GM19395 (cell line): ENCODE results near the gene CDH12.
"Not testable (repeated sequence)": the region's sequence is repeated elsewhere in the genome, so short reads cannot be mapped to it uniquely, and the experiment has no call there.

ENCODE experiments used
- ATAC-seq: cut with Tn5 transposase; IDR thresholded peaks from one replicate; pipeline ENCODE4 v1.9.1; 2021; ENCODE audit warnings: mild to moderate bottlenecking, moderate library complexity; ENCODE audit not compliant: unreplicated experiment

The CDH12 gene

GRCh38 chr5:22662391-22662790 is 190.8 kb downstream of the CDH12 start:
- ATAC-seq = no peak

DNA sequence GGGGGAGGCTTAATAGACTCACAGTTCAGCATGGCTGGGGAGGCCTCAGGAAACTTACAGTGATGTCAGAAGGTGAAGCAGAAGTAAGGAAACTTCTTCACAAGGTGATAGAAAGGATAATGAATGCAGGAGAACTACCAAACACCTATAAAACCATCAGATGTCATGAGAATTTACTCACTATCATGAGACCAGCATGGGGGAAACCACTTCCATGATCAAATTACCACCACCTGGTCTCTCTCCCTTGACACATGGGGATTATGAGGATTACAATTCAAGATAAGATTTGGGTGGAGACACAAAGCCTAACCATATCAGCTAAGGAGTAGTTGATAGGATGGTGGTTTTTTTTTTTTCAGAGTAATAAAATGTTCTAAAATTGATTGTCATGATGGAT is 201.8 kb downstream of the CDH12 start:
- no peak for ATAC-seq

- ATAC-seq = no peak
Observed at GRCh38 chr5:22650511-22650910, 202.6 kb downstream of the CDH12 start.

DNA sequence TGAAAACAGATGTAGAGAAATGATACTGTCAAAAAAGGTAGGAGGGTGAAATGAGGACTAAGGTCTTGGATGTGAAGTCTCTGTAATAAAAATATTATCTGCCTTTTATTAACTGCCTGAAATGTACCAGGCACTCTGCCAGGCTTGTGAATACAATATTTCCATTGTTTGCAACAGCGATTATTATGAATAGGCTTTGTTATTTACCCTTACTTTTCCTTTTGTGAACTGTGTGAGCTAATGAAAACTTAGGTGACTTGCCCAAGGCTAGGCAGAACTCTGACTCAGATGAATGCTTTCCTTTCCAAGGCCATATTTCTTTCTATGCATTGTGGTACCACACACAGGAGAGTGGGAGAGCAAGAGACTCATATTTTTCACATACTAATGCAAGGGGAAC is 204.1 kb downstream of the CDH12 start:
- no peak for ATAC-seq

DNA sequence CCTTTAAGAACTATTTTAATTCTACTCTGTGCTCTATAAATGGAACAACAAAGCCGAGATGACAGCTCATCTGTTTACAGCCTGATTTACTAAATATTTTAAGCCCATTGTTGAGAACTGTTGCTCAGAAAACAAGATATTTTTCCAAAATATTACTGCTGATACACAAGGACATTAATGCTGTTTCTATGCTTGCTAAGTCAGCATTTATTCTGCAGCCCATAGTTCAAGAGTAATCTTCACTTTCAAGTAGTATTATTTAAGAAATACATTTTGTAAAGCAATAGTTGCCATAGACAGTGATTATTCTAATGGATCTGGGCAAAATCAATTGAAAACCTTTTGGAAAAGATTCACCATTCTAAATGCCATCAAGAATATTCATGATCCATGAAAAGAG is 208.3 kb downstream of the CDH12 start:
- ATAC-seq = no peak

GRCh38 chr5:22643356-22643755 is 209.8 kb downstream of the CDH12 start:
- no peak for ATAC-seq

GRCh38 chr5:22631683-22632082 is 221.5 kb downstream of the CDH12 start:
- ATAC-seq = no peak

- ATAC-seq = no peak
Observed at GRCh38 chr5:22627029-22627428, 226.1 kb downstream of the CDH12 start.

- no peak for ATAC-seq
Observed at GRCh38 chr5:22625451-22625850, 227.7 kb downstream of the CDH12 start.

DNA sequence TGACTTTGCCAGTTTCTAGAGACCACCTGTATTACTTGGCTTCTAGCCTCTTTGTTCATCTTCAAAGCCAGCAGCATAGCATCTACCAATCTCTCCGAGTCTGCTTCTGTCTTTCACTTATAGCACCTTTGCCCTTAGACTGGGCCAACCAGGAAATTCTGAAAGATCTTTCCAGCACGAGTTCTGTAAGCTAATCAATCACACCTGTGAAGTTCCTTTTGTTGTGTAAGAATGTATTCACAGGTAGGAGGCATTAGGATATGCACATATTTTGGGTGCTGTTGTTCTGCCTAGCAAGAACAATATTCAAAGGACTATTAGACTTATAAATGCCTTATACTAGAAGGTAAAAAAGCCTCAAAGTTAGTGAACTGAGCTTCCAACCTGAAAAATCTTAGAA is 232.1 kb downstream of the CDH12 start:
- ATAC-seq = no peak

DNA sequence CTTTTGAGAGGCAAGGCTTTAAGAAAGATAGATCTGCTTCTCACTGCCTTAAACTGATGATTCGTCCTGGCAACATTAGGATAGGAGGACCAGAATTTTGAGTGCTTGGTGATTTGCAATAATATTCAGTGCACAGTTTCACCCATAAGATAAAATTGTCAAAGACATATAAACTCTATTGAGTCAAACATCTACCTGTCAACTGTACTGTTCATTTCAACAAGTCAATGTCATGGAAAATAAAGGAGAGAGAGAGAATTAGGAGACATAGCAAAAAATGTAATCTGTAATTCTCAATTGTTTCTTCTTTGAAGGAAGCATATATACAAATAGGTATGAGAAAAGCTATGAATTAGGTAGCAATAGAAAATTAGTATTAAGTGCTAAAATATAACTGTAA is 237.2 kb downstream of the CDH12 start:
- no peak for ATAC-seq

DNA sequence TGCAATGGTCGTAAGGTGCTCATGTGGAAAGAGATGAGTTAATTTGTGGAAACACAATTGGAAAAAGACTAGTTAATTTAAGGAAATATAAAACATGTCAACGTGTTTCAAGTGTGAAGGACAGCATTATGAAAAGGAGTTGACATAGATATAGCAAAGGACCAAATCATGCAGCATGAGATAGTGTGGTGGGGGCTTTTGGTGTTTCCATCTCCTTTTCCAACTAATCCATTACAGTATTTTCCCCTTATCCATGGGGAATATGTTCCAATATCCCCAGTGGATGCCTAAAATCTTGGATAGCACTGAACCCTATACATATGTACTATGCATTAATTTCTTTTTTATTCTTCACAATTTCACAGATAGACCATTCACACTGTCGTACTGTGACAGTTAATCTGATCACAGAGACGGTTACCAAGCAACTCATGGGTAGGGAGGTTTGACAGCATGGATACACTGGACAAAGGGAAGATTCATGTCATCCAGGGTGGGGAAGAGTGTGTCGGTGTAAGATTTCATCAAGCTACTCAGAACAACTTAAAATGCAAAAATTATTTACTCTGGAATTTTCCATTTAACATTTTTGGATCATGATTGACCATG is 238.6 kb downstream of the CDH12 start:
- no peak for ATAC-seq

DNA sequence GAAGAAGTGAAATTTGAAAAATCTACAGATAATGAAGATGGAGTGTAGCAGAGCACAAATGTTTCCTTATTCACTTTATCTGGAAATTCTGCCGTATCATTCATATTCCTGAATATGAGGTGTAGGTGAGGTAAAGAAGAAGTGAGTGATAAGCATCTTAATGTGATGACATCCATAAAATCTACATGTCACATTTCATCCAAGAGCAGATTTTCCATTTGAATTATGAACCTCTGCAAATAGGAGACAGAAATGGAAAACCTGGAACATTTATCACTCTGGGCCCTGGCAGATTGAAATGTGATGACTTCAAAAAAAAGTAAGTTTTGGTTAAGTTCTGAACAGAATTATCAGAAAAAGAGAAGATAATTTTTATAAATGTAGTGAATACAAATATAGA is 240.2 kb downstream of the CDH12 start:
- no peak for ATAC-seq

DNA sequence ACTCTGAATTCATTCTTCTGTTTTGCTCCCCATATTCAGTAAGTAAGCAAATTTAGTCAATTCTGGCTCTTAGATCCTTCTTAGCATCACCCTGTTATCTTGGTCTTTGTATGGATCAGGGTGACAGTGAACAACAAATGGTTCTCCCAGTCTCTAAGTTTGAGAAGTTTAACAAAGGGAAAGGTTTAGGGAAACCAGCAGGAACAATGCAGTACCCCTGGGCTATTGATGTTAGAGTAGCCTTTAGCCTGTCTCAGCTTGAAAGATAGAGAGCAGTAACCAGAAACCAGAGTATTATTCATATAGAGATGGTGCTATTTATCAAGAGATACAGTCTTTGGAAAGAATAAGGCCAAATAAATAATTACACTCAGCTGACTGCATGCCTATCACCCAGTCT is 241.8 kb downstream of the CDH12 start:
- no peak for ATAC-seq

DNA sequence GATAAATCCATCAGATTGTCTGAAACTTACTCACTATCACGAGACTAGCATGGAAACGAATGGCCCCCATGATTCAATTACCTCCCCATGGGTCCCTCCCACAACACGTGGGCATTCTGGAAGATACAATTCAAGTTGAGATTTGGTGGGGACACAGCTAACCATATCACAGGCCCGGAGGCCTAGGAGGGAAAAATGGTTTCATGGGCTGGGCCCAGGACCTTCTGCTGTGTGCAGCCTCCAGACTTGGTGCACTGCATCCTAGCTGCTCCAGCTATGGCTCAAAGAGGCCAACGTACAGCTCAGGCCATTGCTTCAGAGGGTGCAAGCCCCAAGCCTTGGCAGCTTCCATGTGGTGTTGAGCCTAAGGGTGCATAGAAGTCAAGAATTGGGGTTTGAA is 245.6 kb downstream of the CDH12 start:
- ATAC-seq = not testable (repeated sequence)

GRCh38 chr5:22605473-22605872 is 247.7 kb downstream of the CDH12 start:
- no peak for ATAC-seq

- ATAC-seq = no peak
Observed at GRCh38 chr5:22604711-22605110, 248.4 kb downstream of the CDH12 start.

DNA sequence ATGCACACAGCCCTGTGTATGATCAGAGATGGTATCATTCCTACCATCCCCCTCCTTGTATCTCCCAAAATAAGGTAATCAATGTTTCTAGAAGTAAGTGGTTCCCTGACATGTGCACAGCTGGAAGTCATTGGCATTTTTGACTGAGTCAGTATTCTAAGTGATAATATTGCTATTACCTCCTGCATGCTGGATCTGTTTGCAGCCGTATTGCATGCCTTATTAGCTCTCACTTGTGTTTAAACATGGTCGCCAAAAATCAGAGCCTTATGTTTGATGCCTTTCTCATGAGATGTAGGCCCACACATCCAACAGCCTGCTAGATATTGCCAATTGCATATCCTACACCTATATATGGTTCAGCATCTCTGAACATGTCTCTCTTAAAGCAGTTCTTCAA is 254.3 kb downstream of the CDH12 start:
- no peak for ATAC-seq

- ATAC-seq = no peak
Observed at GRCh38 chr5:22596404-22596970, 256.7 kb downstream of the CDH12 start.

DNA sequence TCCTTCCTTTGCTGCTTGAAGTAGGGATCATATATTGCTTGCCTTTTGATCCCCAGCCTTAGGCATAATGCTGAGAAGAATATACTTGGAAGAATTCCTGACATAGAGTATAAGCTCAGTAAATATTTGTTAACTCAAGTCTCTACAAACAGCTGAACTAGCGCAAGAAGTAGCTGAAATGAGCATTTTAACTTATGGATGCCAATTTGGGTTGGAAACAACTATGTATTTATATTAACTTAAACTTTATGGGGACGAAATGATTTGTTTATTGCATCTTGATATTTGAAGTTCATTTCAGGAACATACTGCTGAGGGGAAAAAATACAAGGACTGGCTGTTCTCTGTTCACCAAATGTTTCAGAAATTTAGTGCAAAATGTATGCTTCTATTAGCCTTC is 258.7 kb downstream of the CDH12 start:
- no peak for ATAC-seq

GRCh38 chr5:22593592-22593991 is 259.6 kb downstream of the CDH12 start:
- ATAC-seq = peak; percentile 77

GRCh38 chr5:22591461-22591860 is 261.7 kb downstream of the CDH12 start:
- ATAC-seq = peak; percentile 60

DNA sequence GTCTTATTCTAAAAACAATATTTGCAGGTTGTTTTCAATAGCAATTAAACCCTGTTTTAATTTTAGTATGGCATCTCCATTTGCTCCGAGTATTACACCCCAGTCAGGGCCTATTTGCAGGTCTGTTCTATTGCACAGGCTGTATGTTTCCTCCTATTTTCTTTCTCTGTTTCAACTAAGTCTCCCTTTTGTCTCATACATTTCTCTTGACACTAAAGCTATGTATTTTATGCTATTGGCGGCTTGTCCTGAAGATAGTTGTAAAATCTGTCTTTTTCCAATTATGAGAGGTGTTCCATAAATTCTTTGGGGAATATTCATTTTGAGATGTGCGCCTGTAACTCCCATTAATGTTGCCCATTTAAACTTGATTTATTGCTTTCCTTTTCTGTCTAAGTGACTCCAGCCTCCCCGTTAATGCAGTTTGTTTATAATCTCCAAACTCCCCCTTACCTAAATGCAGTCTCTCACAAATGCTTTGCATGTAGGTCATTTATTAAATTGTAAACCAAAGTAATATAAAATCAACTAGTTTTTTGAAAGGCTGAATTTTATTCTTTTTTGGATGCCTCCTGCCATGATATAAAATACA is 262.4 kb downstream of the CDH12 start:
- no peak for ATAC-seq
